HepG2 (cell line): ENCODE results near the gene NDUFB11. TPM values are rescaled to one million over a fixed set of nuclear protein-coding genes. Genes with fewer than 3 reads are reported as not detected.

ENCODE experiments used
- ATAC-seq: fragments of 200-7000 bp; cut with Tn5 transposase; 3 replicates; pipeline ENCODE4 v1.9.1; 2020; ENCODE audit warnings: mild to moderate bottlenecking, moderate library complexity
- BruUV-seq: library from RNA; stranded (reverse); fragments of 400-500 nt; replicated peaks from 2 replicates; lab custom pipeline; 2021; lab: Mats Ljungman, UMichigan
- CTCF ChIA-PET: fragments of 300-600 bp; formaldehyde crosslinking; extraction: SDS; loops from one replicate; lab custom pipeline; 2021; ENCODE audit warnings: low total read pairs, inconsistent platforms, low intra/inter-chr PET ratio; lab: Yijun Ruan, JAX
- POLR2A ChIA-PET: fragments of 350-600 bp; sonication (Branson Sonifier 250); formaldehyde crosslinking; loops from one replicate; lab custom pipeline; 2020; ENCODE audit warnings: antibody characterized with exemption, inconsistent platforms; lab: Yijun Ruan, JAX
- DNase-seq: peaks from one replicate; pipeline ENCODE4 v3.0.0-alpha.2; 2015; ENCODE audit warnings: low spot score
- FAIRE-seq: peaks from 3 replicates; lab custom pipeline; 2011; peaks lifted over from hg19 to GRCh38; lab: Jason Lieb, UNC
- H2AFZ ChIP-seq: one replicate; pipeline ENCODE4 v1.6.1; 2011; ENCODE audit warnings: low read length, inconsistent platforms
- H3K27ac ChIP-seq: fragments of 300-600 bp; 3 replicates; pipeline ENCODE4 v1.8.0; 2011; ENCODE audit warnings: mixed run types, mild to moderate bottlenecking, mixed read lengths, low read length, inconsistent platforms; ENCODE audit not compliant: insufficient read depth; ENCODE audit errors: extremely low read length
- H3K27me3 ChIP-seq, 2 experiments: fragments of 200-600 bp in 1 of 2; 2 replicates in 1 of 2; 3 replicates in 1 of 2; pipeline versions ENCODE4 v1.6.0 to v1.8.0; 2011; ENCODE audit warnings: low read length in 2 of 2, mild to moderate bottlenecking in 2 of 2, moderate library complexity in 2 of 2, inconsistent platforms in 1 of 2; ENCODE audit not compliant: insufficient read depth in 2 of 2, control insufficient read depth in 1 of 2
- H3K36me3 ChIP-seq, 2 experiments: fragments of 200-600 bp in 1 of 2; replicated peaks in 1 of 2; 2 replicates in 1 of 2; 3 replicates in 1 of 2; pipeline versions ENCODE4 v1.5.1 to v1.8.0; 2011; ENCODE audit warnings: low read length in 2 of 2, inconsistent platforms in 1 of 2; ENCODE audit not compliant: insufficient read depth in 2 of 2, control insufficient read depth in 1 of 2
- H3K4me1 ChIP-seq: 2 replicates; pipeline ENCODE4 v1.5.1; 2012; ENCODE audit warnings: low read length, inconsistent platforms; ENCODE audit not compliant: insufficient read depth
- H3K4me2 ChIP-seq: 2 replicates; pipeline ENCODE4 v1.6.0; 2011; ENCODE audit warnings: low read depth, low read length, inconsistent platforms
- H3K4me3 ChIP-seq, 3 experiments: fragments of 200-600 bp in 1 of 3; sonication (generic), shearing (Covaris generic) in 1 of 3; replicated peaks in 1 of 3; 2 replicates each; pipeline ENCODE4 v1.5.1; 2011 to 2016; ENCODE audit warnings: low read length in 3 of 3, inconsistent platforms in 2 of 3, low read depth in 2 of 3, mild to moderate bottlenecking in 2 of 3, control low read depth in 1 of 3, mixed read lengths in 1 of 3; ENCODE audit not compliant: insufficient read depth in 1 of 3
- H3K79me2 ChIP-seq: one replicate; pipeline ENCODE4 v1.6.1; 2011; ENCODE audit warnings: low read length, inconsistent platforms; ENCODE audit not compliant: insufficient read depth
- H3K9ac ChIP-seq: 2 replicates; pipeline ENCODE4 v1.6.0; 2011; ENCODE audit warnings: mild to moderate bottlenecking, low read depth, low read length, inconsistent platforms; ENCODE audit not compliant: insufficient read depth
- H3K9me3 ChIP-seq: 2 replicates; pipeline ENCODE4 v1.5.1; 2012; ENCODE audit warnings: mild to moderate bottlenecking, low read length
- H4K20me1 ChIP-seq: 2 replicates; pipeline ENCODE4 v1.6.0; 2011; ENCODE audit warnings: inconsistent platforms, mild to moderate bottlenecking, low read length, moderate library complexity; ENCODE audit not compliant: insufficient read depth
- CERS6 ChIP-seq: sonication (generic); formaldehyde crosslinking; IDR thresholded peaks from 2 replicates; pipeline ENCODE4 v1.5.0; 2020; ENCODE audit warnings: missing genetic modification reagents
- GPBP1L1 ChIP-seq: sonication (generic); formaldehyde crosslinking; IDR thresholded peaks from 2 replicates; pipeline ENCODE4 v1.5.0; 2020; ENCODE audit warnings: mild to moderate bottlenecking, missing genetic modification reagents
- HOXA9 ChIP-seq: sonication (generic); formaldehyde crosslinking; IDR thresholded peaks from 2 replicates; pipeline ENCODE4 v1.8.1; 2022; ENCODE audit warnings: missing genetic modification reagents, mild to moderate bottlenecking, moderate library complexity, borderline replicate concordance
- RARG ChIP-seq: sonication (generic); formaldehyde crosslinking; IDR thresholded peaks from 2 replicates; pipeline ENCODE4 v1.4.0; 2020; ENCODE audit warnings: low read depth, mild to moderate bottlenecking, missing genetic modification reagents
- SUZ12 ChIP-seq: fragments of 150-350 bp; IDR thresholded peaks from 2 replicates; pipeline ENCODE4 v1.6.1; 2014; ENCODE audit warnings: low read depth, low read length
- TSC22D2 ChIP-seq: sonication (generic); formaldehyde crosslinking; IDR thresholded peaks from 2 replicates; pipeline ENCODE4 v1.5.1; 2020; ENCODE audit warnings: missing genetic modification reagents, mild to moderate bottlenecking, borderline replicate concordance
- ZFP37 ChIP-seq: sonication (generic); formaldehyde crosslinking; IDR thresholded peaks from 2 replicates; pipeline ENCODE4 v1.4.0; 2020; ENCODE audit warnings: missing genetic modification reagents, borderline replicate concordance
- ZNF138 ChIP-seq: sonication (generic); formaldehyde crosslinking; IDR thresholded peaks from 2 replicates; pipeline ENCODE4 v1.5.0; 2020; ENCODE audit warnings: mild to moderate bottlenecking, low read depth, missing genetic modification reagents
- ZNF460 ChIP-seq: sonication (generic); formaldehyde crosslinking; IDR thresholded peaks from 2 replicates; pipeline ENCODE4 v1.5.1; 2020; ENCODE audit warnings: missing genetic modification reagents, mild to moderate bottlenecking, borderline replicate concordance
- ZNF484 ChIP-seq: sonication (generic); formaldehyde crosslinking; IDR thresholded peaks from 2 replicates; pipeline ENCODE4 v1.5.1; 2020; ENCODE audit warnings: mild to moderate bottlenecking, low read depth, missing genetic modification reagents, borderline replicate concordance
- ZNF576 ChIP-seq: sonication (generic); formaldehyde crosslinking; IDR thresholded peaks from 2 replicates; pipeline ENCODE4 v1.4.0; 2020; ENCODE audit warnings: mild to moderate bottlenecking, missing genetic modification reagents
- ZNF7 ChIP-seq: IDR thresholded peaks from 2 replicates; pipeline ENCODE4 v1.6.1; 2016; ENCODE audit warnings: missing biosample characterization, missing genetic modification reagents
- ZNF766 ChIP-seq: sonication (generic); formaldehyde crosslinking; IDR thresholded peaks from 2 replicates; pipeline ENCODE4 v1.5.0; 2020; ENCODE audit warnings: missing genetic modification reagents, borderline replicate concordance
- WGBS: methylation state at CpG from one replicate; pipeline ENCODE4 v1.1.6; 2017; ENCODE audit warnings: low lambda C conversion rate; 5-methylcytosine and 5-hydroxymethylcytosine counted together
- in situ Hi-C: cut with HindIII; loops from 2 replicates; pipeline ENCODE4 v1.10.0; 2017; ENCODE audit warnings: low pct_unique_long_range_greater_than_20kb; ENCODE audit not compliant: extremely low pct_ligation_motif_present
- intact Hi-C: fragments of 100-400 bp; cut with micrococcal nuclease; formaldehyde crosslinking; loops from one replicate; pipeline ENCODE4 v1.10.0; 2022; ENCODE audit not compliant: unreplicated experiment
- polyA plus RNA-seq, 8 experiments: library from polyadenylated mRNA; depleted of rRNA in 3 of 8; stranded (reverse) in 7 of 8; unstranded in 1 of 8; fragments of >200 nt; fragmentation: Illumina TruSeq in 4 of 8; extraction: Trizol in 4 of 8; gene quantifications; 2 replicates each; pipeline versions ENCODE4 v1.2.1 to v1.2.3, GENCODE V29; 2011 to 2016; ENCODE audit warnings: low read depth in 4 of 8, missing spikeins in 1 of 8, mixed read lengths in 1 of 8; ENCODE audit not compliant: insufficient read depth in 1 of 8
- total RNA-seq, 5 experiments: library from RNA; depleted of rRNA; stranded (reverse); fragments of >200 nt; fragmentation: Illumina TruSeq; extraction: Trizol; gene quantifications; 2 replicates each; pipeline ENCODE4 v1.2.3, GENCODE V29; 2016; ENCODE audit warnings: low read depth in 1 of 5

NDUFB11 gene
- total and polyA plus RNA-seq, 2 of the 13 experiments (the other 11 are each of a cell fraction or from before 2014, with no cell fraction given) = 46.6 to 100 TPM

GRCh38 chrX:47097018-47097417 lies 47.5 kb downstream of the NDUFB11 start:
- no peaks in the 10 kb centered on the region for H3K79me2 ChIP-seq
- POLR2A ChIA-PET = no interaction called here
- in situ Hi-C loops = no loop called here
- H3K4me3 ChIP-seq = no peak overlapping the region
- CTCF ChIA-PET = no interaction called here
- no peaks in the 10 kb centered on the region for H3K27me3 ChIP-seq
- H3K9ac ChIP-seq = no peak overlapping the region
- H2AFZ ChIP-seq = no peak overlapping the region
- H3K4me2 ChIP-seq = no peak overlapping the region
- 100% methylated on average over 4 of the region's 4 CpGs for WGBS
- intact Hi-C loops = no loop called here
- H3K27ac ChIP-seq = no peak overlapping the region
- BruUV-seq = no TSS peak
- H3K4me1 ChIP-seq = peaks cover 8% of the 10 kb centered on the region
- H4K20me1 ChIP-seq = no peaks in the 10 kb centered on the region
- H3K9me3 ChIP-seq = no peaks in the 10 kb centered on the region
- FAIRE-seq = no peak
- no peak for DNase-seq
- TF ChIP-seq GPBP1L1 (CRISPR knock-in tag) = no peak
- TF ChIP-seq ZNF138 (CRISPR knock-in tag) = no peak
- TF ChIP-seq HOXA9 (CRISPR knock-in tag) = no peak
- TF ChIP-seq ZNF484 (CRISPR knock-in tag) = no peak
- TF ChIP-seq, all 625 proteins: peak for 0
- no peak for ATAC-seq
- peaks cover 2 to 21% of the 10 kb centered on the region in 2 experiments; a peak in 3 of 5 replicates for H3K36me3 ChIP-seq

- H3K4me1 ChIP-seq = peaks cover 27% of the 10 kb centered on the region
- FAIRE-seq (peak; percentile 56), DNase-seq (no peak), ATAC-seq (no peak)
- no peak overlapping the region for H3K9ac ChIP-seq
- H3K4me3 ChIP-seq = no peak overlapping the region
- ChIA-PET POLR2A (no interaction called here), CTCF (interaction anchor here (1.1 to 1.8 kb wide), 4 partner anchors 20 to 190 kb away, joined by 3 to 9 read pairs (median 4); no protein-coding TSS in a partner anchor)
- no TSS peak for BruUV-seq
- no peaks in the 10 kb centered on the region for H3K79me2 ChIP-seq
- no peak overlapping the region for H3K27ac ChIP-seq
- no peaks in the 10 kb centered on the region for H3K27me3 ChIP-seq
- in situ Hi-C loops = loop anchor here (5.0 kb wide), 1 partner anchor 182 kb away; the partner anchor contains the start of gene JADE3
- H2AFZ ChIP-seq = no peak overlapping the region
- 95% methylated on average over 11 of the region's 11 CpGs for WGBS
- H3K4me2 ChIP-seq = no peak overlapping the region
- no peaks in the 10 kb centered on the region for H3K9me3 ChIP-seq
- peaks cover 1 to 12% of the 10 kb centered on the region in 2 experiments; a peak in 1 of 5 replicates for H3K36me3 ChIP-seq
- H4K20me1 ChIP-seq = no peaks in the 10 kb centered on the region
- intact Hi-C loops = loop anchor here (5.0 kb wide), 1 partner anchor 62 kb away; no protein-coding TSS in a partner anchor
- TF ChIP-seq TSC22D2 (CRISPR knock-in tag) (no peak), ZNF766 (CRISPR knock-in tag) (no peak), ZNF7 (CRISPR knock-in tag) (no peak), RARG (CRISPR knock-in tag) (no peak), ZFP37 (no peak), SUZ12 (no peak), ZNF138 (CRISPR knock-in tag) (no peak), CERS6 (CRISPR knock-in tag) (no peak), ZNF576 (CRISPR knock-in tag) (no peak), ZNF460 (CRISPR knock-in tag) (no peak)
These were observed 50.6 kb downstream of the NDUFB11 start for GRCh38 chrX:47093860-47094259.
